GM23338 (cell line): ENCODE measurements around the gene STIM1. TPM values are rescaled to one million over a fixed set of nuclear protein-coding genes. Genes with fewer than 3 reads are reported as not detected.

Experiments
- ATAC-seq: fragments of 200-7000 bp; cut with Tn5 transposase; 3 replicates; pipeline ENCODE4 v1.9.1; 2020
- DNase-seq: peaks from one replicate; pipeline ENCODE4 v3.0.0-alpha.2; 2015; ENCODE audit warnings: low spot score
- H2AFZ ChIP-seq: fragments of 200-600 bp; sonication (generic); 2 replicates; pipeline ENCODE4 v1.8.0; 2016; ENCODE audit warnings: antibody characterized with exemption, mild to moderate bottlenecking, moderate library complexity
- H3F3A ChIP-seq: fragments of 200-600 bp; sonication (generic); replicated peaks from 2 replicates; pipeline ENCODE4 v1.8.0; 2017; ENCODE audit warnings: antibody characterized with exemption, mixed run types, low read depth
- H3K27ac ChIP-seq: fragments of 200-600 bp; sonication (generic); 2 replicates; pipeline ENCODE4 v1.6.1; 2016; ENCODE audit warnings: low read depth
- H3K27me3 ChIP-seq: fragments of 200-600 bp; sonication (generic); 2 replicates; pipeline ENCODE4 v1.8.0; 2016; ENCODE audit warnings: mild to moderate bottlenecking, mixed run types, moderate library complexity; ENCODE audit not compliant: insufficient read depth
- H3K36me3 ChIP-seq: fragments of 200-600 bp; sonication (generic); 2 replicates; pipeline ENCODE4 v1.8.0; 2016; ENCODE audit warnings: mild to moderate bottlenecking; ENCODE audit not compliant: insufficient read depth
- H3K4me1 ChIP-seq: fragments of 200-600 bp; sonication (generic); 2 replicates; pipeline ENCODE4 v1.8.0; 2016; ENCODE audit warnings: mild to moderate bottlenecking, moderate library complexity; ENCODE audit not compliant: insufficient read depth
- H3K4me2 ChIP-seq: fragments of 200-600 bp; sonication (generic); 2 replicates; pipeline ENCODE4 v1.7.1; 2017; ENCODE audit warnings: mixed run types
- H3K4me3 ChIP-seq: fragments of 200-600 bp; sonication (generic); 2 replicates; pipeline ENCODE4 v1.6.1; 2016; ENCODE audit warnings: mixed run types
- H3K79me2 ChIP-seq: fragments of 200-600 bp; sonication (generic); replicated peaks from 2 replicates; pipeline ENCODE4 v1.8.0; 2017; ENCODE audit warnings: mild to moderate bottlenecking; ENCODE audit not compliant: insufficient read depth
- H3K9me2 ChIP-seq: fragments of 200-600 bp; sonication (generic); 2 replicates; pipeline ENCODE4 v1.8.0; 2017; ENCODE audit not compliant: insufficient read depth
- H4K20me1 ChIP-seq: fragments of 200-600 bp; sonication (generic); replicated peaks from 2 replicates; pipeline ENCODE4 v1.8.0; 2017; ENCODE audit warnings: mild to moderate bottlenecking; ENCODE audit not compliant: insufficient read depth
- H3K27ac Mint-ChIP-seq: 2 replicates; pipeline ENCODE4 v1.8.0; 2020; ENCODE audit warnings: inconsistent platforms, mild to moderate bottlenecking, moderate library complexity, mixed read lengths
- H3K27me3 Mint-ChIP-seq: 3 replicates; pipeline ENCODE4 v1.8.0; 2022; ENCODE audit warnings: low read depth, mild to moderate bottlenecking, moderate library complexity, mixed read lengths, inconsistent platforms; ENCODE audit not compliant: insufficient read depth, poor library complexity
- H3K36me3 Mint-ChIP-seq: 3 replicates; pipeline ENCODE4 v1.8.0; 2021; ENCODE audit warnings: low read depth, mild to moderate bottlenecking, inconsistent platforms, moderate library complexity, mixed read lengths
- H3K4me1 Mint-ChIP-seq: 3 replicates; pipeline ENCODE4 v1.8.0; 2020; ENCODE audit warnings: mild to moderate bottlenecking, inconsistent platforms, mixed read lengths
- H3K4me3 Mint-ChIP-seq: 3 replicates; pipeline ENCODE4 v1.8.0; 2021; ENCODE audit warnings: moderate library complexity, mild to moderate bottlenecking, inconsistent platforms, mixed read lengths
- H3K9me3 Mint-ChIP-seq: 3 replicates; pipeline ENCODE4 v1.8.0; 2020; ENCODE audit warnings: moderate library complexity, mild to moderate bottlenecking, inconsistent platforms, mixed read lengths
- CREB1 ChIP-seq: fragments of 250-450 bp; sonication (Bioruptor Pico); IDR thresholded peaks from 2 replicates; pipeline ENCODE4 v1.5.0; 2020; ENCODE audit warnings: low read depth, mild to moderate bottlenecking, moderate library complexity
- CTCF ChIP-seq, 2 experiments: fragments of 200-600 bp in 1 of 2; sonication (generic) in 1 of 2; conservative IDR thresholded peaks; 2 replicates each; pipeline versions ENCODE4 v1.5.1 to v1.6.1; 2016 to 2017; ENCODE audit warnings: antibody characterized with exemption in 2 of 2, low read depth in 2 of 2, mild to moderate bottlenecking in 2 of 2, moderate library complexity in 1 of 2
- ETS1 ChIP-seq: IDR thresholded peaks from 2 replicates; pipeline ENCODE4 v1.6.1; 2016; ENCODE audit warnings: antibody characterized with exemption
- EZH2 ChIP-seq: fragments of 200-600 bp; sonication (generic); IDR thresholded peaks from one replicate; pipeline ENCODE4 v1.8.0; 2017; ENCODE audit warnings: antibody characterized with exemption, mild to moderate bottlenecking, low read depth; ENCODE audit not compliant: unreplicated experiment
- EZH2phosphoT487 ChIP-seq: fragments of 200-600 bp; sonication (generic); IDR thresholded peaks from one replicate; pipeline ENCODE4 v1.8.1; 2018; ENCODE audit warnings: antibody characterized with exemption; ENCODE audit not compliant: unreplicated experiment
- JUNB ChIP-seq: IDR thresholded peaks from one replicate; pipeline ENCODE4 v1.6.1; 2016; ENCODE audit warnings: antibody characterized with exemption; ENCODE audit not compliant: unreplicated experiment
- NANOG ChIP-seq: IDR thresholded peaks from 2 replicates; pipeline ENCODE4 v1.6.1; 2016; ENCODE audit warnings: antibody characterized with exemption, borderline replicate concordance
- POLR2AphosphoS5 ChIP-seq: IDR thresholded peaks from 2 replicates; pipeline ENCODE4 v1.6.1; 2016; ENCODE audit warnings: antibody characterized with exemption, low read depth
- STAT1 ChIP-seq: IDR thresholded peaks from one replicate; pipeline ENCODE4 v1.6.1; 2016; ENCODE audit warnings: antibody characterized with exemption; ENCODE audit not compliant: unreplicated experiment
- ZNF114 ChIP-seq: fragments of 250-450 bp; sonication (Bioruptor Pico); IDR thresholded peaks from 2 replicates; pipeline ENCODE4 v1.5.0; 2020; ENCODE audit warnings: mild to moderate bottlenecking, moderate library complexity
- polyA plus RNA-seq: library from polyadenylated mRNA; unstranded; fragments of >200 nt; fragmentation: Nextera tagmentation; extraction: Ambion mirVana; gene quantifications from 2 replicates; pipeline ENCODE4 v1.2.1, GENCODE V29; 2016
- total RNA-seq: library from RNA; depleted of rRNA; stranded (reverse); fragments of >200 nt; shearing (Covaris generic); gene quantifications from 2 replicates; pipeline ENCODE4 v1.2.3, GENCODE V29; 2014
- TF ChIP-seq, protein P1 (sequence below): fragments of 250-450 bp; sonication (Bioruptor Pico); IDR thresholded peaks from 2 replicates; pipeline ENCODE4 v1.5.0; 2020; ENCODE audit warnings: mild to moderate bottlenecking, moderate library complexity

Gene STIM1
- total and polyA plus RNA-seq, 2 experiments from 2014 or later = 3.5 to 14.0 TPM

DNA sequence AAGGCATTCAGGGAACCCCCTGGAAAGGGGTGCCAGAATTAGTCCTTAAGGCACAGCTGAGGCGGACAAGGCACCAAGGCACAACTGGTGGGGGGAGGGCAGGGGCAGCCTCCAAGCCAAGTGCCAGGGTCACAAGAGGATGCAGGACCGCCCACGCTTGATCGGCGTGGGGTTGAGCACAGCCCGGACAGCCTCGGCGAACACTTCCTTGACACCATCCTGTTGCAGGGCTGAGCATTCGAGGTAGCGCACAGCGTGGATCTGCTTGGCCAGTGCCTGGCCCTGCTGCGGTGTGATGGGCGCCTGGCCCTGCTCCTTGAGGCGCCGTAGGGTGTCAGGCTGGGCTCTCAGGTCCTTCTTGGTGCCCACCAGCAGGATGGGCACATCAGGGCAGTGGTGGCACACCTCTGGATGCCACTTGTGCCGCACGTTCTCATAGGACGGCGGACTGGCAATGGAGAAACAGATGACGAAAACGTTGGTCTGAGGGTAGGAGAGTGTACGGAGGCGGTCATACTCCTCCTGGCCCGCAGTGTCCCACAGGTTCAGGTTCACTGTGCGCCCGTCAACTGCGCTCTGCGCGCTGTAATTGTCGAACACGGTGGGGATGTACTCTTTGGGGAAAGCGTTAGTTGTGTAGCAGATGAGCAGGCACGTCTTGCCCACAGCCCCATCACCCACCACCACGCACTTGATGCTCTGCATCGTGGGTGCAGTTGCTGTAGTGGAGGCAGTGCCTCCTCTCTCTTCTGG, 27.9 kb upstream of the STIM1 start (continued):
- TF ChIP-seq, protein P1, sequence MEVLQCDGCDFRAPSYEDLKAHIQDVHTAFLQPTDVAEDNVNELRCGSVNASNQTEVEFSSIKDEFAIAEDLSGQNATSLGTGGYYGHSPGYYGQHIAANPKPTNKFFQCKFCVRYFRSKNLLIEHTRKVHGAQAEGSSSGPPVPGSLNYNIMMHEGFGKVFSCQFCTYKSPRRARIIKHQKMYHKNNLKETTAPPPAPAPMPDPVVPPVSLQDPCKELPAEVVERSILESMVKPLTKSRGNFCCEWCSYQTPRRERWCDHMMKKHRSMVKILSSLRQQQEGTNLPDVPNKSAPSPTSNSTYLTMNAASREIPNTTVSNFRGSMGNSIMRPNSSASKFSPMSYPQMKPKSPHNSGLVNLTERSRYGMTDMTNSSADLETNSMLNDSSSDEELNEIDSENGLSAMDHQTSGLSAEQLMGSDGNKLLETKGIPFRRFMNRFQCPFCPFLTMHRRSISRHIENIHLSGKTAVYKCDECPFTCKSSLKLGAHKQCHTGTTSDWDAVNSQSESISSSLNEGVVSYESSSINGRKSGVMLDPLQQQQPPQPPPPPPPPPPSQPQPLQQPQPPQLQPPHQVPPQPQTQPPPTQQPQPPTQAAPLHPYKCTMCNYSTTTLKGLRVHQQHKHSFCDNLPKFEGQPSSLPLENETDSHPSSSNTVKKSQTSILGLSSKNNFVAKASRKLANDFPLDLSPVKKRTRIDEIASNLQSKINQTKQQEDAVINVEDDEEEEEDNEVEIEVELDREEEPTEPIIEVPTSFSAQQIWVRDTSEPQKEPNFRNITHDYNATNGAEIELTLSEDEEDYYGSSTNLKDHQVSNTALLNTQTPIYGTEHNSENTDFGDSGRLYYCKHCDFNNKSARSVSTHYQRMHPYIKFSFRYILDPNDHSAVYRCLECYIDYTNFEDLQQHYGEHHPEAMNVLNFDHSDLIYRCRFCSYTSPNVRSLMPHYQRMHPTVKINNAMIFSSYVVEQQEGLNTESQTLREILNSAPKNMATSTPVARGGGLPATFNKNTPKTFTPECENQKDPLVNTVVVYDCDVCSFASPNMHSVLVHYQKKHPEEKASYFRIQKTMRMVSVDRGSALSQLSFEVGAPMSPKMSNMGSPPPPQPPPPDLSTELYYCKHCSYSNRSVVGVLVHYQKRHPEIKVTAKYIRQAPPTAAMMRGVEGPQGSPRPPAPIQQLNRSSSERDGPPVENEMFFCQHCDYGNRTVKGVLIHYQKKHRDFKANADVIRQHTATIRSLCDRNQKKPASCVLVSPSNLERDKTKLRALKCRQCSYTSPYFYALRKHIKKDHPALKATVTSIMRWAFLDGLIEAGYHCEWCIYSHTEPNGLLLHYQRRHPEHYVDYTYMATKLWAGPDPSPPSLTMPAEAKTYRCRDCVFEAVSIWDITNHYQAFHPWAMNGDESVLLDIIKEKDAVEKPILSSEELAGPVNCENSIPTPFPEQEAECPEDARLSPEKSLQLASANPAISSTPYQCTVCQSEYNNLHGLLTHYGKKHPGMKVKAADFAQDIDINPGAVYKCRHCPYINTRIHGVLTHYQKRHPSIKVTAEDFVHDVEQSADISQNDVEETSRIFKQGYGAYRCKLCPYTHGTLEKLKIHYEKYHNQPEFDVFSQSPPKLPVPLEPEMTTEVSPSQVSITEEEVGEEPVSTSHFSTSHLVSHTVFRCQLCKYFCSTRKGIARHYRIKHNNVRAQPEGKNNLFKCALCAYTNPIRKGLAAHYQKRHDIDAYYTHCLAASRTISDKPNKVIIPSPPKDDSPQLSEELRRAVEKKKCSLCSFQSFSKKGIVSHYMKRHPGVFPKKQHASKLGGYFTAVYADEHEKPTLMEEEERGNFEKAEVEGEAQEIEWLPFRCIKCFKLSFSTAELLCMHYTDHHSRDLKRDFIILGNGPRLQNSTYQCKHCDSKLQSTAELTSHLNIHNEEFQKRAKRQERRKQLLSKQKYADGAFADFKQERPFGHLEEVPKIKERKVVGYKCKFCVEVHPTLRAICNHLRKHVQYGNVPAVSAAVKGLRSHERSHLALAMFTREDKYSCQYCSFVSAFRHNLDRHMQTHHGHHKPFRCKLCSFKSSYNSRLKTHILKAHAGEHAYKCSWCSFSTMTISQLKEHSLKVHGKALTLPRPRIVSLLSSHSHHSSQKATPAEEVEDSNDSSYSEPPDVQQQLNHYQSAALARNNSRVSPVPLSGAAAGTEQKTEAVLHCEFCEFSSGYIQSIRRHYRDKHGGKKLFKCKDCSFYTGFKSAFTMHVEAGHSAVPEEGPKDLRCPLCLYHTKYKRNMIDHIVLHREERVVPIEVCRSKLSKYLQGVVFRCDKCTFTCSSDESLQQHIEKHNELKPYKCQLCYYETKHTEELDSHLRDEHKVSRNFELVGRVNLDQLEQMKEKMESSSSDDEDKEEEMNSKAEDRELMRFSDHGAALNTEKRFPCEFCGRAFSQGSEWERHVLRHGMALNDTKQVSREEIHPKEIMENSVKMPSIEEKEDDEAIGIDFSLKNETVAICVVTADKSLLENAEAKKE = no peak

- peaks cover 38% of the 10 kb centered on the region for H3K4me1 ChIP-seq
- no peak for TF ChIP-seq STAT1
- TF ChIP-seq EZH2 = no peak
- no peak for TF ChIP-seq EZH2phosphoT487
- TF ChIP-seq ZNF114 (CRISPR knock-in tag) = no peak
- TF ChIP-seq ETS1 = no peak
- TF ChIP-seq POLR2AphosphoS5 = no peak
- no peak for TF ChIP-seq CREB1 (CRISPR knock-in tag)
- no peak for TF ChIP-seq NANOG
- no peak for TF ChIP-seq JUNB
- TF ChIP-seq CTCF (conservative IDR thresholded peaks at IDR 0.05; ENCODE audit: low read depth in 2 of 2) = no peak
- no peak for ATAC-seq
- H3K27me3 ChIP-seq = no peaks in the 10 kb centered on the region
- no peak overlapping the region for H3K4me3 Mint-ChIP-seq
- H3K4me2 ChIP-seq = no peak overlapping the region
- no peaks in the 10 kb centered on the region; the same call in 1 of the 2 replicates for H3K36me3 ChIP-seq
- peaks cover 31% of the 10 kb centered on the region for H3K79me2 ChIP-seq
- no peak overlapping the region for H3K27ac Mint-ChIP-seq
- H3K9me2 ChIP-seq = no peaks in the 10 kb centered on the region
- no peak overlapping the region for H2AFZ ChIP-seq
- no peak overlapping the region for H3K27ac ChIP-seq
- H3F3A ChIP-seq = 0 out of 2 replicates have a peak, but pooled peaks cover 3% of the 10 kb centered on the region
- no peaks in the 10 kb centered on the region for H3K9me3 Mint-ChIP-seq
- H3K36me3 Mint-ChIP-seq = peaks cover 54% of the 10 kb centered on the region
- no peak for DNase-seq
- H3K4me3 ChIP-seq = no peak overlapping the region
- H3K27me3 Mint-ChIP-seq = peaks cover 16% of the 10 kb centered on the region
- H3K4me1 Mint-ChIP-seq = peaks cover 47% of the 10 kb centered on the region
- H4K20me1 ChIP-seq = peaks cover 34% of the 10 kb centered on the region
These were observed 25.4 kb upstream of the STIM1 start for GRCh38 chr11:3830088-3830487.
